GM13977 (cell line): ENCODE data around the gene CTF1.

ENCODE experiments used
- DNase-seq: peaks from one replicate; pipeline ENCODE4 v3.0.0; 2012; ENCODE audit warnings: low spot score
- in situ Hi-C: fragments of 300-500 bp; cut with MboI; formaldehyde crosslinking; loops from one replicate; pipeline ENCODE4 v1.12.0; 2022; ENCODE audit warnings: low sequenced_read_pairs, low pct_unique_long_range_greater_than_20kb, mixed read lengths, inconsistent platforms; ENCODE audit not compliant: unreplicated experiment
- TF ChIP-seq, protein P1 (sequence below): IDR thresholded peaks from 2 replicates; pipeline ENCODE4 v1.5.1; 2012; ENCODE audit warnings: mild to moderate bottlenecking, control low read depth; ENCODE audit not compliant: insufficient read depth; ENCODE audit errors: extremely low read depth, missing control alignments

Gene CTF1

DNA sequence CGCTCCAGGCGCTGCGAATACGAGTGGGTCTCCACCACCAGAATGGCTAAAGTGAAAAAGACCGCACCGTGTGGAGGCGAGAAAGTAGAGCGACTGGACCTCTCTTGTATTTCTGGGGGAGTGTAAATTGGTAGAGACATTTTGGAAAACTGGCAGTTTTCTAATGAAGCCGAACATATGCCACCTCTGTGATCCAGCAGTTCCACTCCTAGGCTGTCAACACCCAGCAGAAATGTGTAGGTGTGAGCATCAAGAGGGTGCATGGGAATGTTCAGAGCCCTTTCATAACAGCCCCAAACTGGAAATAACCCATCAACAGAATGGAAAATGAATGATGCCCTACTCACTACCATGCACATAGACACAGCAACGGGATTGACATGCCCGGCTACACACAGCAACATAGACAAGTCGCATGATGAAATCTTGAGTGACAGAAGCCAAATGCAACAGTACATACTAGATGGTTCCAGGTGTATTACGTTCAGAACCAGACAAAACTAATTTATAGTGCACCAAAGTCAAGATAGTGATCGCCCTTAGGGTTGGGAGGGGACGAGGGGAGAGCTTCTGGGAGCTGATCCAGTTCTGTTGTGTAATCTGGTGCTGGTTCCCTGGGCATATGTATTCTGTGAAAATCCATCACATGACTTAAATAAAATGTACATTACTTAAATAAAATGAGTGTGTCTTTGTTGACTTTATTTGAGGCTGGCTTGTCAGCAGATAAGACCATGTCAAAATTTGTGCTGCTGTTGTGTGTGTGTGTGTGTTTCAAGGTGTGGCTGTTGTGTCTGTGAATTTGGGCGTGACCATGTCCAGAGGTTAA lies 1.7 kb upstream of the CTF1 start:
- TF ChIP-seq, protein P1, sequence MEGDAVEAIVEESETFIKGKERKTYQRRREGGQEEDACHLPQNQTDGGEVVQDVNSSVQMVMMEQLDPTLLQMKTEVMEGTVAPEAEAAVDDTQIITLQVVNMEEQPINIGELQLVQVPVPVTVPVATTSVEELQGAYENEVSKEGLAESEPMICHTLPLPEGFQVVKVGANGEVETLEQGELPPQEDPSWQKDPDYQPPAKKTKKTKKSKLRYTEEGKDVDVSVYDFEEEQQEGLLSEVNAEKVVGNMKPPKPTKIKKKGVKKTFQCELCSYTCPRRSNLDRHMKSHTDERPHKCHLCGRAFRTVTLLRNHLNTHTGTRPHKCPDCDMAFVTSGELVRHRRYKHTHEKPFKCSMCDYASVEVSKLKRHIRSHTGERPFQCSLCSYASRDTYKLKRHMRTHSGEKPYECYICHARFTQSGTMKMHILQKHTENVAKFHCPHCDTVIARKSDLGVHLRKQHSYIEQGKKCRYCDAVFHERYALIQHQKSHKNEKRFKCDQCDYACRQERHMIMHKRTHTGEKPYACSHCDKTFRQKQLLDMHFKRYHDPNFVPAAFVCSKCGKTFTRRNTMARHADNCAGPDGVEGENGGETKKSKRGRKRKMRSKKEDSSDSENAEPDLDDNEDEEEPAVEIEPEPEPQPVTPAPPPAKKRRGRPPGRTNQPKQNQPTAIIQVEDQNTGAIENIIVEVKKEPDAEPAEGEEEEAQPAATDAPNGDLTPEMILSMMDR = no peak
- DNase-seq = peak; percentile 4
- in situ Hi-C loops = loop anchor here (10.0 kb wide), 1 partner anchor 50 kb away; no protein-coding TSS in a partner anchor

DNA sequence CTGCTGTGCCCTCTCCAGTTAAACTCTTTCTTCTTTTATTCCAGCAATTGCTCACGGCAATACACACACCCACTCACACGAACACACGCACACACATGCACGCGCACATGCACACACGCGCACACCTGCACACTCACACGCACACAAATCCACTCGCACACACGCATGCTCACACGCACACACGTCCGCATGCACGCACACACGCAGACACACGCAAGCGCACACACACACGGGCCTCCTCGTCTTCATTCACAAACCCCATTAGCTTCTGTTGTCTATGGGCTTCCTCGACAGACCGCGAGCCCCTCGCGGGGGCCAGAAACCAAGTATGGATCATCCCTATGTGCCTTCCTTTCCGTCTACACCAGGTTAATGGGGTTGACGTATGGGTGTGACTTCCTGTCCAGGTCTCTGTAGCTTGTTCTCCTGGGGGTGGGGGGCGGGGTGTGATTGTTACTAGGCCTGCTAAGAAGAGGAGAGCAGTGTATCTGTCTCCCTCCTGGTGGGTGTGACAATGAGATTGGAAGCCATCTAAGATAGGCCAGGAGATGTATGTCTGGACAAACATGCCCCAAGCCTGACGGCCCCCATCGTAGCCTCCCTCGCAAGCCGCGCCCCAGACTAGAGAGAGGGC lies 670 bp upstream of the CTF1 start:
- peak; percentile 10 for DNase-seq
- in situ Hi-C loops = loop anchor here (10.0 kb wide), 1 partner anchor 51 kb away; no protein-coding TSS in a partner anchor

DNA sequence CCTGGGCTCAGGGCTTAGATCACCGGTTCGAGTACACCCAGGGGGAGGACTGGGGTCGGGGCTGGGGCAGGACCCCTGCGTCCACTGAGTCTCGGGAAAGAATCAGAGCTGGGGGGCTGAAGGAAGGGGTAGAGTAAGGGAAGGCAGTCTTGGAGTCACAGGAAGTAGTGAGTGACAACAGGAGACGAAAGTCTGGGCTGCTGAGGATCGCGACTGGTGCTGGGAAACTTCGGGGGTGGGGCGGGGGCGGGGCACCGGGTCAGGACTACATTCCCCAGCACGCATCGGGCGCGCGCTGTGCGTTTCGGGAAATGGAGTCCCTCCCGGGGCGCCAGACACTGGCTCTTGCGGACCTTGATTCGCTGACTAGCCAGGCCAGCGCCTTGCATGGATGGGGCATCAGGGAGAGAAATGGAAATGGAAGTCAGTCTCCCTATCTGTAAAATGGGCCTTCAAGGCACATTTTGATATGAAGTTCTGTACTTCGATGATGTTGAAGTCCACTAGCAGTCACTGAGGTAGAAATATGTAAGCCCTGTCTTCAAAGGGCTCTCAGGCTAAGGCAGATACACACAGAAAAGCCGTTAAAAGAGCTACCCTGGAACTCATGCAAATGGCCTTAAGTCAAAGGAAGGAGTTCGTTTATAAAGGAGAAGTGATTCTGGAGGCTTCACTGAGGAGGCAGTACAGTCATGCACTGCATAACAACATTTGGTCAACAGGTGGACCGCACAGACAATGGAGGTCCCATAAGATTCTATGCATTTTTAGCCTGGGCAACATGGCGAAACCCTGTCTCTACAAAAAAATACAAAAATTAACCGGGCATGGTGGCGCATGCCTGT lies 697 bp downstream of the CTF1 start:
- in situ Hi-C loops = loop anchor here (10.0 kb wide), 1 partner anchor 52 kb away; no protein-coding TSS in a partner anchor
- TF ChIP-seq, protein P1 = no peak
- DNase-seq = peak; percentile 87

More for the DNA sequence above, 670 bp upstream of the CTF1 start:
- TF ChIP-seq, protein P1 = no peak

DNA sequence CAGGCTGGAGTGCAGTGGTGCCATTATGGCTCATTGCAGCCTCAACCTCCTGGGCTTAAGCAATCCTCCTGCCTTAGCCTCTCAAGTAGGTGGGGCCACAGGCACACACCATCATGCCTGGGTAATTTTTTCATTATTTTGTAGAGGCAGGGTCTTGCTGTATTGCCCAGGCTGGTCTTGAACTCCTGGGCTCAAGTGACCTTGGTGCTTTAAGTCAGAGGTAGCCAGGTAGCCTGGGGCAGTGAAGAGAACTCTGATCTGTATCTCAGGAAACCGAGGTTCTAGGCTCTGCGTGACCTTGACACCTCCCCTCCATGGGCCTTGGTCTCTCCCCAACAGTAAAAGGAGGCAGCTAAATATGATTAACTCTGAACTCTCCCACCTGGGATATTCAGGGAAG lies 3.4 kb downstream of the CTF1 start:
- in situ Hi-C loops = loop anchor here (10.0 kb wide), 1 partner anchor 55 kb away; no protein-coding TSS in a partner anchor
- TF ChIP-seq, protein P1 = no peak
- no peak for DNase-seq

DNA sequence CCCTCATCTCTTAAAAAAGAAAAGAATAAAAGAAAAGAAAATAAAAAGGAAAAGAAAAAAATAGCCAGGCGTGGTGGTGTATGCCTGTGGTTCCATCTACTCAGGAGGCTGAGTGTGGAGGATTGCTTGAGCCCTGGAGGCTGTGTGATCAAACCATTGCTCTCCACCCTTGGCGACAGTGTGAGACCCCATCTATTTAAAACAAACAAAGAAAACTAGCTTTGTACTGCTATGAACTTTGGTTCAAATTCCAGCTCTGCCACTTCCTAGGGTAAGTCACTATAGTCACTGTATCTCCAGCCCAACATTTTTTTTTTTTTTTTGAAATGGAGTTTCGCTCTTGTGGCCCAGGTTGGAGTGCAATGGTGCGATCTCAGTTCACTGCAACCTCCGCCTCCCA lies 4.2 kb downstream of the CTF1 start:
- TF ChIP-seq, protein P1 = no peak
- no peak for DNase-seq
- in situ Hi-C loops = no loop called here
